Suprapubic skin (tissue), 4 donors: ENCODE measurements around the gene FZD4. TPM values are rescaled to one million over a fixed set of nuclear protein-coding genes. Genes with fewer than 3 reads are reported as not detected.
"Not testable (repeated sequence)": the region's sequence is repeated elsewhere in the genome, so short reads cannot be mapped to it uniquely, and the experiment has no call there.

Source experiments
- DNase-seq, 2 donors: peaks; one replicate each; pipeline ENCODE4 v3.0.0-alpha.2; 2019; ENCODE audit warnings: low spot score in 2 of 2
- H3K27ac ChIP-seq: fragments of 200-600 bp; sonication (generic); one replicate; pipeline ENCODE4 v1.5.1; 2019
- H3K27me3 ChIP-seq: fragments of 200-600 bp; sonication (generic); one replicate; pipeline ENCODE4 v1.5.1; 2019
- H3K36me3 ChIP-seq: fragments of 200-600 bp; sonication (generic); one replicate; pipeline ENCODE4 v1.5.1; 2019
- H3K4me1 ChIP-seq: fragments of 200-600 bp; sonication (generic); one replicate; pipeline ENCODE4 v1.5.1; 2019
- H3K4me3 ChIP-seq: fragments of 200-600 bp; sonication (generic); one replicate; pipeline ENCODE4 v1.5.1; 2019; ENCODE audit warnings: mild to moderate bottlenecking
- H3K9me3 ChIP-seq: fragments of 200-600 bp; sonication (generic); one replicate; pipeline ENCODE4 v1.5.1; 2019
- CTCF ChIP-seq, 2 donors: fragments of 200-600 bp in 1 of 2; fragments of 450-650 bp in 1 of 2; sonication (generic) in 1 of 2; IDR thresholded peaks; one replicate each; pipeline ENCODE4 v1.5.1; 2016 to 2019; ENCODE audit warnings: antibody characterized with exemption in 2 of 2, mild to moderate bottlenecking in 1 of 2, moderate library complexity in 1 of 2
- EP300 ChIP-seq: sonication (generic); formaldehyde crosslinking; IDR thresholded peaks from one replicate; pipeline ENCODE4 v1.6.1; 2017; ENCODE audit warnings: antibody characterized with exemption
- POLR2A ChIP-seq, 2 donors: fragments of 450-650 bp; IDR thresholded peaks; one replicate each; pipeline ENCODE4 v1.6.1; 2017; ENCODE audit warnings: antibody characterized with exemption in 2 of 2, mild to moderate bottlenecking in 2 of 2, moderate library complexity in 2 of 2
- POLR2AphosphoS5 ChIP-seq, 3 donors: sonication (generic); formaldehyde crosslinking; IDR thresholded peaks; one replicate each; pipeline ENCODE4 v1.6.1; 2017; ENCODE audit warnings: antibody characterized with exemption in 3 of 3
- WGBS: methylation state at CpG from one replicate; pipeline ENCODE4 v1.1.5; 2018; 5-methylcytosine and 5-hydroxymethylcytosine counted together
- total RNA-seq, 4 donors: library from RNA; depleted of rRNA; stranded (reverse); fragments of >200 nt; gene quantifications; one replicate each; pipeline ENCODE4 v1.1.0, GENCODE V29; 2016

The FZD4 gene
- total RNA-seq, 4 donors from 2014 or later, result 9.1 to 25.2 (median 15.5) TPM

DNA sequence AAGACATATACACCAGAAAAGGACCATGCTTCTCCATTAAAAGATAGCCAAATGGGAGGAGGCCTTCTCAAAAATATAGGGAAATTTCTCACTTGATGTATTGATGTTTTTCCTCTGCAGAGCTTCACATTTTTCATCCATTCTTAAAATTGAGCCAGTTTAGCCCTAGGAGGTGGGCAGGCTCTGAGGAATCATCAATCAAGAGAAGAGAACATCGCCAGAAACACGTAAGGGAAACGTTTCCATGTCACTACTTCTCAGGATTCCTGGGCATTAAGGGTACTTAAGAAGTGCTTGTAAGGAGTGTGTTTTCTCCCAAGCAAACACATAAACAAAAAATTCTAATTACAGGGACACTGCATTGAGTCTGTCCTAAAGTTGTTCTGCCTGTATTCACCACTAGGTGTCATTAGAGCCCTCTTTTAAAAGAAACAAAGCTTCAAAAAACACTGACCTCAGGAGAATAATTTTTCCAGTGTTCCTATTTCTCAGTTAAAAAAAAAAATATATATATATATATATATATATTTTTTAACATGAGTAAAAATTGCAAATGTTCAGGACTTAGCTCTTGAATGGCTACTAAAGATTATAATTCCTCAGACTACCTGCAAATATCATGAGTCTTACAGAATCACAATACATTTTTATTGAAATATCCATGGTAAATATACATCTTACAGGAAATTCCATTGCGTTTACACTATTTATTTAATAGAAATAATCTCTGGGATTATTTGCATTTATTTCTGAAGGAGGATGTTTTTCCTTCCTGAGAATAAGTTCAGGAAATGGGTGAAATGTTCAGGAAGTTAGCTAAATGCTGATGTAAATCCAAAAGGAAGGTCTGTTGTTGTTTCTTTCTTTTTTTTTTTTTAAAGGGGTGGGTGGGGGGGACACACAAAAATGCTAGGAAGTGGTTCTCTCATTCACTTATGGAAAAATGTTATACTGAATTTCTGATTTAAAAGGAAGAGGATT lies 16.0 kb downstream of the FZD4 start:
- Histone ChIP-seq H3K4me1 (peaks cover 35% of the 10 kb centered on the region), H3K27me3 (no peaks in the 10 kb centered on the region), H3K36me3 (peaks cover 3% of the 10 kb centered on the region), H3K9me3 (no peaks in the 10 kb centered on the region), H3K27ac (no peak overlapping the region), H3K4me3 (no peak overlapping the region)
- DNase-seq, result no peak
- 17% methylated on average over 4 of the region's 4 CpGs for WGBS
- TF ChIP-seq POLR2AphosphoS5 (IDR thresholded peaks at IDR 0.05) (no peak), EP300 (no peak), CTCF (IDR thresholded peaks at IDR 0.05) (peak; percentile 44 to 70)

DNA sequence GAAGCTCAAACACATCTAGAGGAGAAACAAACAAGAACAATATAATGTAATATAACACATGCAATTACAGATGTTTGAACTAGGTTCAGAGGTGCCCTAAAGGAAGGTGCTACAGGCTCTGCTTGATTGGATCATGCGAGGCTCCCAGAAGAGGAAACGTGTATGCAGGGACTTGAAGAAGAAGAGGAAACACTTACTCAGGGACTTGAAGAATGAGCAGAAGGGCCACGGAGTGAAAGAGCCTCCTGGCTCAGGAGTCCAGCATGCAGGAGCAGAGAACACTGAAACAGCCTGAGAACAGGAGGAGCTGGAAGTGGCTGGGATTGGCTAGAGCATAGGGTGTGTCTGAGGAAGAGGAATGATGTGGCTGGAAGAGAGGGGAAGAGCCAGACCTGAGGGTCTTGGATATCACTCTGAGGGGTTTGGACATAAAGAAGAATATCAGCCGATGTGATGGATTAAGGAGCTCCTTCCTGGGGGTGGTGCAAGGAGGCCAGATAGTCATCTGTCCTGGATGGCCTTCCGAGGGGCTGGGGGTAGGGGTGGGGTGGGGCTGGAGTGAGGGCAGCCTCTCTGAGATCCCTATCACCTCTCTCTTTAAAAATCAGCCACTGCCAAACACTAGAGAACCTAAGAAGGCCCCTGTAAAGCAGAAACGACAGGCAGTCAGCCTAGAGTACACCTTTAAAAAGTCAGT lies 16.8 kb downstream of the FZD4 start:
- no peak for DNase-seq
- H3K4me3 ChIP-seq, result no peak overlapping the region
- H3K9me3 ChIP-seq, result no peaks in the 10 kb centered on the region
- H3K4me1 ChIP-seq, result peaks cover 35% of the 10 kb centered on the region
- H3K27ac ChIP-seq, result no peak overlapping the region
- TF ChIP-seq POLR2AphosphoS5 (IDR thresholded peaks at IDR 0.05) (no peak), EP300 (no peak), POLR2A (IDR thresholded peaks at IDR 0.05) (no peak), CTCF (IDR thresholded peaks at IDR 0.05) (no peak)
- 56% methylated on average over 6 of the region's 6 CpGs for WGBS
- no peaks in the 10 kb centered on the region for H3K27me3 ChIP-seq
- no peaks in the 10 kb centered on the region for H3K36me3 ChIP-seq

DNA sequence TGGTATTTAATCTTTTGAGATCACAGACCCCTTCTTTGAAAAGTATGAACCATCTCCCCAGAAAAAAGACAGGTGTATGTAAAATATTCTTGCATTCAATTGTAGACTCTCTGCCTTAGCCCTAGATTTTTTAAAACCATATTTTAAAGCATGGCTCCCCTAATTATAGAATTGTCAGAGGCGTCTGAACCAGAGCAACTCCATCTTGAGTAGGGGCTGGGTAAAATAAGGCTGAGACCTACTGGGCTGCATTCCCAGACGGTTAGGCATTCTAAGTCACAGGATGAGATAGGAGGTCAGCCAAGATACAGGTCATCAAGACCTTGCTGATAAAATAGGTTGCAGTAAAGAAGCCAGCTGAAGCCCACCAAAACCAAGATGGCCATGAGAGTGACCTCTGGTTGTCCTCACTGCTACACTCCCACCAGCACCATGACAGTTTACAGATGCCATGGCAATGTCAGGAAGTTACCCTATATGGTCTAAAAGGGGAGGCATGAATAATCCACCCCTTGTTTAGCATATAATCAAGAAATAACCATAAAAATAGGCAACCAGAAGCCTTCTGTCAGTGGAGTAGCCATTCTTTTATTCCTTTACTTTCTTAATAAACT lies 17.9 kb downstream of the FZD4 start:
- H3K36me3 ChIP-seq, H3K9me3 ChIP-seq, H3K4me3 ChIP-seq, DNase-seq, H3K27me3 ChIP-seq, H3K27ac ChIP-seq: not testable (repeated sequence)
- WGBS, result 86% methylated on average over 2 of the region's 2 CpGs
- peaks cover 32% of the 10 kb centered on the region for H3K4me1 ChIP-seq

- WGBS, result 44% methylated on average over 3 of the region's 3 CpGs
- no peaks in the 10 kb centered on the region for H3K36me3 ChIP-seq
- H3K27me3 ChIP-seq, result no peaks in the 10 kb centered on the region
- no peak for DNase-seq
- no peak overlapping the region for H3K4me3 ChIP-seq
- no peak overlapping the region for H3K27ac ChIP-seq
- peaks cover 21% of the 10 kb centered on the region for H3K4me1 ChIP-seq
- TF ChIP-seq EP300, result no peak
- TF ChIP-seq CTCF (IDR thresholded peaks at IDR 0.05), result no peak
- TF ChIP-seq POLR2AphosphoS5 (IDR thresholded peaks at IDR 0.05), result no peak
- no peak for TF ChIP-seq POLR2A (IDR thresholded peaks at IDR 0.05)
- H3K9me3 ChIP-seq, result no peaks in the 10 kb centered on the region
Measured at GRCh38 chr11:86934926-86935579, 20.1 kb downstream of the FZD4 start.

DNA sequence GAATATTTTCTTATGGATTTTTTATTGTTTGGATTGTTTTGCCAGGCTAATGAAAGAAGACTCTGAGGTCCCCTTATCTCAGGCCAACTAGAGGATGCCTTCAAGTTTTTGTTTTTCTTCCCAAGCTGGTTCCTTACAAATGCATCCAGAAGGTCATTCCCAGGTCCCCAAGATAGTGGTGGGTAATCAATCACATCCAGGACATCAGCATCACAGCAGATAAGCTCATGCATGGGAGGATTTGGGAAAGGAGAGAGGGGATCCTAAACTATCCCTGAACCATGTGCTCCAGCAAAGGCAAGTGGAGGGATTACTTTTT lies 20.7 kb downstream of the FZD4 start:
- DNase-seq, result no peak
- no peaks in the 10 kb centered on the region for H3K27me3 ChIP-seq
- TF ChIP-seq POLR2A (IDR thresholded peaks at IDR 0.05), result no peak
- TF ChIP-seq CTCF (IDR thresholded peaks at IDR 0.05), result no peak
- no peak for TF ChIP-seq EP300
- no peak for TF ChIP-seq POLR2AphosphoS5 (IDR thresholded peaks at IDR 0.05)
- H3K36me3 ChIP-seq, result no peaks in the 10 kb centered on the region
- H3K4me3 ChIP-seq, result no peak overlapping the region
- H3K27ac ChIP-seq, result no peak overlapping the region
- H3K9me3 ChIP-seq, result no peaks in the 10 kb centered on the region
- peaks cover 16% of the 10 kb centered on the region for H3K4me1 ChIP-seq
